Midbrain (tissue), 1 donor: ENCODE measurements around the gene ABCA2.

Source experiments
- DNase-seq: peaks from one replicate; lab custom pipeline; 2025; lab: John Stamatoyannopoulos, UW

The ABCA2 gene

GRCh38 chr9:136980669-136981478 is 47.2 kb downstream of the ABCA2 start:
- DNase-seq = no peak

DNA sequence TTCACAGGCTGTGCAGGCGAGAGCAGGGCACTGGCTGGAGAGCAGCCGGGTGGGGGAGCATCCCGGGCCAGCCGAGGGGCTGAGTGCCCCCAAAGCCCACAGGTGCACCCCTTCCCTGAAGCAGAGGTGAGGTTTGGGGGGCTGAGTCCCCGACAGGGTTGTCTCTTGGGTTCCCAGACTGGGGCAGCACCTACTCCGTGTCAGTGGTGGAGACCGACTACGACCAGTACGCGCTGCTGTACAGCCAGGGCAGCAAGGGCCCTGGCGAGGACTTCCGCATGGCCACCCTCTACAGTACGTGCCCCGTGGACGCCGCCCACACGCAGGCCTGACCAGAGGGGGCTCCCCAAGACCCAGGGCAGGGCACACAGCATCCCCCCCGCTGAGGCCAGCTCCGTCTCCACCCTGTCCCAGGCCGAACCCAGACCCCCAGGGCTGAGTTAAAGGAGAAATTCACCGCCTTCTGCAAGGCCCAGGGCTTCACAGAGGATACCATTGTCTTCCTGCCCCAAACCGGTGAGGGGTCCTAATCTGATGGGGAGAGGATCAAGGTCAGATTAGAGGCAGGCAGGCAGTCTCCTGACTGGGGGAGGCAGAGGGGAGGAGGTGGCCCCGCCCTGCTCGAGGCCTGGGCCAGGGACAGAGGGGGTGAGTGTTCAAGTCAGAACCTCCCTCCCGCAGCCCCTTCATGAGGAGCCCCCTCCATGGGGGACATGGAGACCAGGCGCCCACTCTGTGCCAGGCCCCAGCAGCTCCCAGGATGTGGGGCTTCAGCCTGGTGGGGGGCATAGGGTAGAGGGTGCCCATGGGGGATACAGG is 48.1 kb downstream of the ABCA2 start:
- DNase-seq = no peak

DNA sequence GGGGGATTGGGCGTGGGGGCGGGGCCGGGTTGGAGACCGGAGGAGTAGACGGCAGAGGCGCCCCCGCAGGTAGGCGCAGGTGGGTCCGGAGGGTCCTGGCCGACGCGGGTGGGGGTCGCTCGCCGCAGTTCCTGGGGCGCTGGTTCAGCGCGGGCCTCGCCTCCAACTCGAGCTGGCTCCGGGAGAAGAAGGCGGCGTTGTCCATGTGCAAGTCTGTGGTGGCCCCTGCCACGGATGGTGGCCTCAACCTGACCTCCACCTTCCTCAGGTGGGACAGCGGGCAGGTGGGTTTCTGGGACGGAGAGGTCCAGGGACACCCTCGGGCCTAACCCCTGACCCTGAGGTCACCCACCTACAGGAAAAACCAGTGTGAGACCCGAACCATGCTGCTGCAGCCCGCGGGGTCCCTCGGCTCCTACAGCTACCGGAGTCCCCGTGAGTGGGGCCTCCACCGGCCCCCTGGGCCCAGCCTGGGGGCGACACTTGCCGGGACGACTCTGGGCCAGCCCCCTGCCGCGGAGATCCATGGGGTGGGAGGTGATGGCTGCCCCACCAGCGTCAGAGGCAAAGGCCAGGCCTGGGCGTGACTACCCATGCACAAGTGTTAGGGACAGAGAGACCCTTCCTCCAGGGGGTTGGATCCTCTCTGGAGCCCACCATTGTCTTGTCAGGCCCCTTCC is 49.0 kb downstream of the ABCA2 start:
- DNase-seq = no peak

DNA sequence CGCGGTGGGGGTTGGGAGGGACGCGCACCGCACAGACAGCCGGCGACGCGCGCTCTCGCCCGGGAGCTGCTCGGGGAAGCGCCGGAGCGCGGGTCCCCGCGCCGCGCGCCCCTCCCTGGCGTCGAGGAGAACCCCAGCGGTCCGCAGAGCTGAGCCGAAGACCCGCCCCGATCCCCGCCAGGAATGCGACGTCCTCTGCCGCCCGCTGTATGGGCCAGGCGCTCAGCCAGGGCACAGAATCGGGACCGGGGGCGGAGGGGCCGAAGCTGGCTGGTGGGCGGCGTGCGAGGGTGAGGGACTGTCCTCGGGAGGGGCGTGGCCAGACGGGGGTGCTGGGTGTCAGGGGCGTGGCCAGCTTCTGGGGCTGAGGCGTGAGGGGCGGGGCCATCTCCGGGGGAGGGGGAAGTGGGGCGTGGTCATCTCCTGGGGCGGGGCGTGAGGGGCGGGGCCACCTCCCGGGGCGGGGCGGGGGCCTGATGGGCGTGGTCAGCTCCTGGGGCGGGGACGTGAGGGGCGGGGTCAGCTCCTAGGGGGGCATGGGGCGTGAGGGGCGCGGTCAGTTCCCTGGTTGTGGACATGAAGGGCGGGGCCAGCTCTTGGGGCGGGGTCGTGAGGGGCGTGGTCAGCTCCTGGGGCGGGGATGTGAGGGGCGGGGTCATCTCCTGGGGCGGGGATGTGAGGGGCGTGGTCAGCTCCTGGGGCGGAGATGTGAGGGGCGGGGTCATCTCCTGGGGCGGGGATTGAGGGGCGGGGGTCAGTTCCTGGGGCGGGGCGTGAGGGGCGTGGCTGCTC is 49.8 kb downstream of the ABCA2 start:
- DNase-seq = peak; percentile 89

- peak; percentile 67 for DNase-seq
These were observed 50.4 kb downstream of the ABCA2 start for GRCh38 chr9:136977649-136978072.

DNA sequence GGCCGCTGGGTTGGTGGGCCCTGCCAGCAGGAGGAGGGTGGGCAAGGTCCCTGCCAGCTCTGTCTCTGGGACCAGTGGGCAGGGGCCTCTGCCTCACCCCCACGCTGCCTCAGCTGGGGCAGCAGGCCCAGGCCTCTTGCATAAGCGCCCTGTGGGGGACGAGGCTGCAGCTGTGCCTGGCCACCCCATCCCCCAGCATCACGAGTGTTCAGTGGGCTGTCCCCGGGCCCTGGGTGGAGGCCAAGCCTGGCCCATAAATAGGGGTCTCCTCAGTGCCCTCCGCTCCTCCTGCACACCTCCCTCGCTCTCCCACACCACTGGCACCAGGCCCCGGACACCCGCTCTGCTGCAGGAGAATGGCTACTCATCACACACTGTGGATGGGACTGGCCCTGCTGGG is 50.8 kb downstream of the ABCA2 start, which contains the start of gene PTGDS:
PTGDS (plus strand) TSS at position 282 of the 400 bp plus-strand sequence; CDS start at position 357, 75 bp downstream.
- peak; percentile 97 for DNase-seq

DNA sequence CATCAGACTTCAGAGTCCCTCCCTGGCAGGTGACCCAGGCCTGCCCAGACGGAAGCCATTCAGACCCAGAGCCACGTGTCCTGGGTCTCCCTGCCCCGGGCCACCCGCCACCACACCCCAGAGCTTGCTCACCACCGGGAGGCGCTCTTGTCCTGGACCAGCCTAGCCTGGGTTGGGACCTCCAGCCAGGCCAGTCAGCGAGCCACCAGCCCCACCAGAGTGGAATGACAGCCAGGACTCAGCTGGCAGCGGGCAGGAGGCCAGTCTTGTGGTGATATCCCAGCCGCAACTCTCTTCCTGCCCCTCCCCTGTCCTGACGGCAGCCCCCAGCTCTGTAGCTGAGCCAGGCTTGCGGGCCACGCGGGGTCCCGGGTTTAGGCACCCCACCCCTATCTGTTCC is 52.4 kb downstream of the ABCA2 start:
- peak; percentile 74 for DNase-seq

- no peak for DNase-seq
These were observed 53.1 kb downstream of the ABCA2 start for GRCh38 chr9:136974817-136975535.

- no peak for DNase-seq
These were observed 54.1 kb downstream of the ABCA2 start for GRCh38 chr9:136973618-136974617.

- no peak for DNase-seq
These were observed 55.3 kb downstream of the ABCA2 start for GRCh38 chr9:136972743-136973142.

DNA sequence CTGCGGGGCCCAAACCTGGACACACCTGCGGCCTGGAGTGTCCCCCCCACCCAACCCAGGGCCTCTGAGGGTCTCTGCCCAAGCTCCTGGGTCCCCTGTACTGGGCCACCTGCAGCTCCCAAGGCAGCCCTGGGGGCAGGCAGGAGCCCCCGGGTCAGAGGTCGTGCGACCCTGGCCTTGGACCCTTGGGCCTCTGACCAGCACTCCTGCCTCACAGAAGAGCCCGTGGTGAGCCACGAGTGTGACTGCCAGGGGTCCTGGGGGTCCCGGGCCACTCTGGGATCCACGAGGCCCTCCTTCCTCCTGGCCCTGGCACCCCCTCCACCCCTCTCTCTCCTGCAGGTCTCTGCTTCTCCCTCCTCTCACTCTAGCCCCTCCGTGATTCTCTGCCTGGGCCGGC is 55.7 kb downstream of the ABCA2 start:
- DNase-seq = no peak

DNA sequence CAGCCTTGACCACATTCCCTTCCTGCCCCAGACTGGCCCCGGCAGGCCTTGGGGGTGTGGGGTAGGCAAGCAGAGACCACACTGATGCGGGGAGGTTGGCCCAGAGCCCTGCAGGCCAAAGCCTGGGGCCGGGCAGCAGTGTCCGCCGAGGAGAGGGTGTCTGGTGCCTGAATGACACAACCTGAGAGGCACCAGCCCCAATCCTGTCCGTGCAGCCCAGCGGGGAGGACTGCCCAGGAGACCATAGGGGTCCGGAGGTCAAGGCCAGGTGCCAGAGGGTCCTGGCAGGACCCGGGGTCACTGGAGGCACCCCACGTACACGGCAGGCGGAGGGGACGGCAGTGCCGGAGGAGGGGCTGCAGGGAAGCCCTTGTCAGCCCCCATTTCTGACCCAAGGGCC is 56.3 kb downstream of the ABCA2 start:
- no peak for DNase-seq

DNA sequence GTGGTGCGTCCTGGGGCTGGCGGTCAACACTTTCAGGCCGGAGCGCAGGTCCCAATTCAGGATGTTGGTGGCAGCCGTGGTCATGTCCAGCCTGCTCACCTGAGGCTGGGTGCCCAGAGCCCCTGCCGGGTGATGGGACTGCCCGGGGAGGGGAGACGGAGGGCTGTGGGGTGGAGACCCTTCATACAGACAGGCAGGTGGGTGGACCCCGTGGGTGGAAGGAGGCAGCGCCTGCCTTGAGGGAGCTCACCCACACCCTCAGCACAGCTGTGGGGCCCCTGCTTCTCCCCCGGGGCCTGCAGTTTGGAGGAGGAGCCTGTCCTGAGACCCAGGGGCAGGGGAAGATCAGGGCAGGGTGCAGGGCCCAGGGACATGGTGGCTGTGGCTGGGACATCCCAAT is 57.7 kb downstream of the ABCA2 start:
- DNase-seq = no peak

- DNase-seq = no peak
These were observed 58.3 kb downstream of the ABCA2 start for GRCh38 chr9:136969774-136970173.

GRCh38 chr9:136969150-136969549 is 58.9 kb downstream of the ABCA2 start:
- no peak for DNase-seq

DNA sequence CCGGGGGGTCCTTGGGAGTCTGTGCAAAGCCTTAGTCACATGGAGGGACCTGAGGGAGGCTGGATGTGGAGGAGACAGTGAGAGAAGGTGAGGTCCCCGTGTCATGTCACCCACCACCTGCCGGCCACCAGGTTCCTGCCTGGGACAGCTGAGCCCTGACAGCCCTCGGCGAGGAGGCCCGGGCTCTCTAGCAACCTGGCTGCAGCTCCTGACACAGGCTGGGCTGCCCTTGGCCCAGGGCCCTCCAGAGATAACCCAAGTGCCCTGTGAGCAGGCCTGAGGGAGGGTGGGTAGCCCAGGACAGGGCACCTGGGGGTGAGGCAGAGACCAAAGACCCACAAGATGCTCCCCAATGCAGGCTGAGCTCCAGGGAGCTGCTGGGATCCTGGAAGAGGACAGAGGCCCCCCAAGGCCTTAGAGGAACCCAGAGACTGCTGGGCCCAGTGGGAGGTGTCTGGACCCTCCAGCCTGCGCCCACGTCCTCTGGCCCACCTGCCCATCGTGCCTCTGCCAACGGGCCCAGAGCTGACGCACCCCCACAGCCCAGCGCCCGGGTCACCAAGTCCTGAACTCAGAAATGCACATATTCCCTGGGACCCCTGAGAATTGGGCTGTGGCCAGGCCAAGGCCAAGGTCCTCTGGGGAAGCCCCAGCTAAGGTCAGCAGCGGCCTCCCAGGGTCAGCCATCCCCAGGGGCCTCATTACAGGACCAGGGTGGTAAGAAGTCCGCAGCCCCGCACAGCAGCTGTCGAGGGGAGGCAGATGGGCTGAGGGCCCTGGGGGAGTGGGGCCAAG is 59.5 kb downstream of the ABCA2 start:
- DNase-seq = no peak

DNA sequence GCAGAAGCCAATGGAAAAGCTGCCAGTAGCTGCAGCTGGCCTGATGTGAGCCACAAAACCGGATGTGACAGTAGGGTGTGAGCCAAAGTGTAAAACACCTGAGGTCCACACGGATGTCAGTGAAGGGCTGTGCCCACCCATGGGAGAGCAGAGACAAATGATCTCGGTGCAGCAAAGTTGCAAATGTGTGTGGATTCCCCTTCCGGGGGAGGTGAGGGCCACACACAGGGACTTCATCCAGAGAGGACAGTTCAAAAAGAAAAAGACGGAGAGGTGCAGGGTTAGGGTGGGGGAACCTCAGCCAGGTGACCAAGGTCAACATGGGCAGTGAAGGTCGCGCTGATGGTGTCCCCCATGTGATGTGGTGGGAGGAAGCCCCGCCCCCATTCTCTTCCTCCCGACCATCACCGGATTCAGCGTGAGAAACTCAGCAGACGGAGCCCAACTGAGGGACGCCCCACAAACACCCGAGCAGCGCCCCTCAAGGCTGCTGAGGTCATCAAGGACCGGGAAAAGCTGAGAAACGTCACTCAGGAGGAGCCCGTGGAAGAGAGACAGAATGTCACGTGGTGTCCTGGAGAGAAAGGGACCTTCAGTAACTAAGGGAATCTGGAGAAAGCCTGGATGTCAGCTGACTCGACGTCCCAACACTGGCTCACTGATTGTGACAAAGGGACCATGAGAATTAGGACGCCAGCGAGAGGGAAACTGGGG is 62.1 kb downstream of the ABCA2 start:
- peak; percentile 86 for DNase-seq

- DNase-seq = no peak
These were observed 63.1 kb downstream of the ABCA2 start for GRCh38 chr9:136964833-136965422.
